H1 (cell line): ENCODE data around the gene DCLK1. TPM values are rescaled to one million over a fixed set of nuclear protein-coding genes. Genes with fewer than 3 reads are reported as not detected.

ENCODE experiments used
- CTCF ChIA-PET: fragments of 300-600 bp; sonication (Branson Sonifier 250); formaldehyde crosslinking; loops from one replicate; lab custom pipeline; 2021; ENCODE audit not compliant: partially characterized antibody; lab: Charles Lee
- POLR2A ChIA-PET: fragments of 300-600 bp; sonication (Branson Sonifier 250); formaldehyde crosslinking; loops from one replicate; lab custom pipeline; 2021; ENCODE audit warnings: inconsistent platforms; ENCODE audit not compliant: partially characterized antibody; lab: Charles Lee
- DNase-seq, 2 experiments: peaks; one replicate each; pipeline versions ENCODE4 v3.0.0 to v3.0.0-alpha.2; 2010 to 2022; ENCODE audit warnings: low spot score in 2 of 2, low read depth in 1 of 2, mixed read lengths in 1 of 2
- FAIRE-seq: peaks from 2 replicates; lab custom pipeline; 2011; peaks lifted over from hg19 to GRCh38; lab: Jason Lieb, UNC
- H2AFZ ChIP-seq: 2 replicates; pipeline ENCODE4 v1.8.1; 2012; ENCODE audit warnings: low read length, inconsistent platforms
- H2AK5ac ChIP-seq: 2 replicates; pipeline ENCODE4 v1.6.1; 2013; ENCODE audit warnings: low read depth, low read length
- H2BK120ac ChIP-seq: replicated peaks from 2 replicates; pipeline ENCODE3; 2013; ENCODE audit warnings: low read depth, low read length, inconsistent platforms
- H2BK12ac ChIP-seq: 2 replicates; pipeline ENCODE4 v1.6.1; 2013; ENCODE audit warnings: low read depth, low read length
- H2BK15ac ChIP-seq: 2 replicates; pipeline ENCODE4 v1.6.1; 2013; ENCODE audit warnings: low read length
- H2BK20ac ChIP-seq: 2 replicates; pipeline ENCODE4 v1.6.1; 2013; ENCODE audit warnings: low read length
- H2BK5ac ChIP-seq: 2 replicates; pipeline ENCODE4 v1.6.1; 2013; ENCODE audit warnings: low read depth, low read length
- H3K14ac ChIP-seq: 2 replicates; pipeline ENCODE4 v1.6.1; 2013; ENCODE audit warnings: inconsistent platforms; ENCODE audit not compliant: insufficient read length
- H3K18ac ChIP-seq: 2 replicates; pipeline ENCODE4 v1.6.1; 2013; ENCODE audit warnings: low read length; ENCODE audit errors: extremely low read depth
- H3K23ac ChIP-seq: 2 replicates; pipeline ENCODE4 v1.6.1; 2013; ENCODE audit warnings: inconsistent platforms; ENCODE audit not compliant: insufficient read length
- H3K23me2 ChIP-seq: 2 replicates; pipeline ENCODE4 v1.6.1; 2013; ENCODE audit warnings: low read depth, low read length
- H3K27ac ChIP-seq: 2 replicates; pipeline ENCODE4 v1.6.1; 2011; ENCODE audit warnings: low read depth, low read length, inconsistent platforms
- H3K27me3 ChIP-seq, 4 experiments: replicated peaks in 1 of 4; 1 replicate in 1 of 4; 2 replicates in 3 of 4; pipeline versions ENCODE4 v1.6.1 to v1.8.1; 2011 to 2013; ENCODE audit warnings: low read length in 3 of 4, mild to moderate bottlenecking in 3 of 4, inconsistent platforms in 2 of 4, mixed read lengths in 2 of 4, moderate library complexity in 1 of 4; ENCODE audit not compliant: control insufficient read depth in 3 of 4, insufficient read depth in 3 of 4; ENCODE audit errors: extremely low read depth in 1 of 4
- H3K36me3 ChIP-seq, 4 experiments: 2 replicates each; pipeline versions ENCODE4 v1.6.1 to v1.8.1; 2011 to 2013; ENCODE audit warnings: mild to moderate bottlenecking in 4 of 4, low read length in 3 of 4, moderate library complexity in 2 of 4, control low read depth in 1 of 4, inconsistent platforms in 1 of 4; ENCODE audit not compliant: insufficient read depth in 4 of 4, control insufficient read depth in 2 of 4
- H3K4ac ChIP-seq: replicated peaks from 2 replicates; pipeline ENCODE3; 2013; ENCODE audit warnings: low read length, low read depth, mixed read lengths, inconsistent platforms; ENCODE audit not compliant: insufficient read length
- H3K4me1 ChIP-seq, 4 experiments: replicated peaks in 1 of 4; 1 replicate in 1 of 4; 2 replicates in 3 of 4; pipeline versions ENCODE4 v1.6.1 to v1.8.1; 2011 to 2013; ENCODE audit warnings: low read length in 3 of 4, inconsistent platforms in 2 of 4, mixed read lengths in 1 of 4; ENCODE audit not compliant: insufficient read depth in 4 of 4, control insufficient read depth in 3 of 4
- H3K4me2 ChIP-seq, 2 experiments: 2 replicates each; pipeline versions ENCODE4 v1.6.1 to v1.8.1; 2011 to 2013; ENCODE audit warnings: low read depth in 2 of 2, low read length in 2 of 2, control low read depth in 1 of 2, inconsistent platforms in 1 of 2, mild to moderate bottlenecking in 1 of 2; ENCODE audit not compliant: insufficient read depth in 1 of 2
- H3K4me3 ChIP-seq, 4 experiments: fragments of 200-600, 300-600 bp in 1 of 4; sonication (generic), shearing (Covaris generic), sonication (Bioruptor Twin) in 1 of 4; 2 replicates each; pipeline versions ENCODE4 v1.5.1 to v1.8.1; 2011 to 2016; ENCODE audit warnings: low read length in 4 of 4, low read depth in 3 of 4, control low read depth in 2 of 4, inconsistent platforms in 2 of 4, mild to moderate bottlenecking in 2 of 4, mixed read lengths in 1 of 4, moderate library complexity in 1 of 4; ENCODE audit not compliant: insufficient read depth in 2 of 4; ENCODE audit errors: extremely low read depth in 1 of 4
- H3K56ac ChIP-seq: replicated peaks from 2 replicates; pipeline ENCODE3; 2013; ENCODE audit warnings: low read depth, mild to moderate bottlenecking, mixed read lengths, low read length, inconsistent platforms; ENCODE audit not compliant: insufficient read length
- H3K79me1 ChIP-seq: 2 replicates; pipeline ENCODE4 v1.6.1; 2013; ENCODE audit warnings: low read depth, low read length, control low read depth
- H3K79me2 ChIP-seq, 2 experiments: 2 replicates each; pipeline versions ENCODE4 v1.6.1 to v1.8.1; 2012 to 2013; ENCODE audit warnings: low read length in 2 of 2, mild to moderate bottlenecking in 2 of 2, inconsistent platforms in 1 of 2; ENCODE audit not compliant: insufficient read depth in 2 of 2, control insufficient read depth in 1 of 2
- H3K9ac ChIP-seq, 4 experiments: replicated peaks in 1 of 4; 1 replicate in 1 of 4; 2 replicates in 3 of 4; pipeline versions ENCODE4 v1.6.1 to v1.8.1; 2011 to 2013; ENCODE audit warnings: low read depth in 3 of 4, low read length in 3 of 4, control low read depth in 2 of 4, mild to moderate bottlenecking in 2 of 4, moderate library complexity in 2 of 4, inconsistent platforms in 1 of 4; ENCODE audit errors: extremely low read depth in 1 of 4
- H3K9me3 ChIP-seq, 2 experiments: 2 replicates each; pipeline versions ENCODE4 v1.6.1 to v1.8.1; 2012 to 2013; ENCODE audit warnings: mild to moderate bottlenecking in 2 of 2, moderate library complexity in 2 of 2, control low read depth in 1 of 2, inconsistent platforms in 1 of 2, low read depth in 1 of 2, low read length in 1 of 2, mixed read lengths in 1 of 2; ENCODE audit not compliant: insufficient read depth in 2 of 2
- H4K20me1 ChIP-seq, 2 experiments: replicated peaks in 1 of 2; 2 replicates each; pipeline versions ENCODE3 to v1.8.1; 2011 to 2013; ENCODE audit warnings: inconsistent platforms in 2 of 2, low read length in 2 of 2, mild to moderate bottlenecking in 1 of 2; ENCODE audit not compliant: insufficient read depth in 2 of 2, control insufficient read depth in 1 of 2
- H4K5ac ChIP-seq: 2 replicates; pipeline ENCODE4 v1.6.1; 2013; ENCODE audit warnings: low read length, low read depth, mixed read lengths, inconsistent platforms; ENCODE audit not compliant: insufficient read length
- H4K8ac ChIP-seq: 2 replicates; pipeline ENCODE4 v1.8.0; 2013; ENCODE audit warnings: mild to moderate bottlenecking, moderate library complexity, low read length, inconsistent platforms; ENCODE audit not compliant: insufficient read depth; ENCODE audit errors: extremely low read depth
- H4K91ac ChIP-seq: replicated peaks from 2 replicates; pipeline ENCODE3; 2013; ENCODE audit warnings: low read length, mixed read lengths, inconsistent platforms; ENCODE audit not compliant: insufficient read length
- JUN ChIP-seq: IDR thresholded peaks from 2 replicates; pipeline ENCODE4 v1.6.1; 2011; ENCODE audit warnings: low read depth, mild to moderate bottlenecking, improper control_type of control experiment, low read length
- WGBS, 2 experiments: shearing (Covaris generic) in 1 of 2; methylation state at CpG; one replicate each; pipeline versions ENCODE4 v1.1.6 to v1.1.7; 2013 to 2015; ENCODE audit warnings: low lambda C conversion rate in 2 of 2, mixed read lengths in 2 of 2, inconsistent platforms in 1 of 2, low coverage in 1 of 2, missing lambda C conversion rate in 1 of 2; ENCODE audit not compliant: insufficient replicate concordance in 2 of 2, insufficient coverage in 1 of 2, insufficient read length in 1 of 2; ENCODE audit errors: extremely low coverage in 1 of 2, missing lambda C conversion rate in 1 of 2; 5-methylcytosine and 5-hydroxymethylcytosine counted together
- polyA plus RNA-seq, 7 experiments: library from polyadenylated mRNA; depleted of rRNA in 3 of 7; stranded (reverse) in 5 of 7; unstranded in 2 of 7; fragments of >200 nt in 5 of 7; fragments of 200-250 nt in 2 of 7; gene quantifications; 1 replicate in 5 of 7; 2 replicates in 1 of 7; 4 replicates in 1 of 7; pipeline versions ENCODE4 v1.2.1 to v1.2.3, GENCODE V29; 2011 to 2013; ENCODE audit warnings: missing spikeins in 2 of 7, mixed read lengths in 2 of 7
- total RNA-seq: library from RNA; stranded (reverse); fragmentation: NEBNext Ultra II Directional; extraction: Animal tissue kit (Norgen Biotek cat#: 25700); gene quantifications from 2 replicates; pipeline ENCODE4 v1.2.1, GENCODE V29; 2021

Gene DCLK1
- total and polyA plus RNA-seq, 2 of the 8 experiments (the other 6 are each of a cell fraction or from before 2014, with no cell fraction given) = 22.8 to 41.0 TPM

GRCh38 chr13:35964011-35964862, 166.9 kb downstream of the DCLK1 start:
- peaks cover 8 to 9% of the 10 kb centered on the region in 2 experiments; a peak in 2 of 4 replicates for H3K9me3 ChIP-seq
- H3K79me2 ChIP-seq = no peaks in the 10 kb centered on the region
- no peak overlapping the region for H3K18ac ChIP-seq
- H3K4me3 ChIP-seq = no peak overlapping the region
- H4K91ac ChIP-seq = no peak overlapping the region
- H3K79me1 ChIP-seq = no peaks in the 10 kb centered on the region
- no peak overlapping the region for H3K56ac ChIP-seq
- 90% methylated on average over 6 of the region's 6 CpGs; no CpG with 5 or more reads in 1 of the 2 experiments for WGBS, 2 experiments
- no peaks in the 10 kb centered on the region for H3K4me1 ChIP-seq
- H3K14ac ChIP-seq = no peak overlapping the region
- no peak overlapping the region for H2BK15ac ChIP-seq
- H3K9ac ChIP-seq = no peak overlapping the region
- no peaks in the 10 kb centered on the region for H4K20me1 ChIP-seq
- H2BK20ac ChIP-seq = no peak overlapping the region
- H3K27me3 ChIP-seq = no peaks in the 10 kb centered on the region
- H3K4ac ChIP-seq = no peak overlapping the region
- ChIA-PET POLR2A (no interaction called here), CTCF (no interaction called here)
- no peak overlapping the region for H4K5ac ChIP-seq
- H3K27ac ChIP-seq = no peak overlapping the region
- H2AK5ac ChIP-seq = no peak overlapping the region
- no peak for TF ChIP-seq JUN
- H4K8ac ChIP-seq = no peak overlapping the region
- H3K36me3 ChIP-seq = no peaks in the 10 kb centered on the region; a peak in 1 of 8 replicates
- FAIRE-seq (peak; percentile 32), DNase-seq (no peak)
- no peak overlapping the region for H3K23ac ChIP-seq
- no peak overlapping the region for H2BK5ac ChIP-seq
- no peaks in the 10 kb centered on the region; the same call in 1 of the 2 replicates for H3K23me2 ChIP-seq
- H3K4me2 ChIP-seq = no peak overlapping the region
- no peak overlapping the region for H2AFZ ChIP-seq
- H2BK12ac ChIP-seq = no peak overlapping the region
- no peak overlapping the region for H2BK120ac ChIP-seq
